ENCODE data around the gene GSTCD.
"Not testable (repeated sequence)": the region's sequence is repeated elsewhere in the genome, so short reads cannot be mapped to it uniquely, and the experiment has no call there.

GSTCD gene

DNA sequence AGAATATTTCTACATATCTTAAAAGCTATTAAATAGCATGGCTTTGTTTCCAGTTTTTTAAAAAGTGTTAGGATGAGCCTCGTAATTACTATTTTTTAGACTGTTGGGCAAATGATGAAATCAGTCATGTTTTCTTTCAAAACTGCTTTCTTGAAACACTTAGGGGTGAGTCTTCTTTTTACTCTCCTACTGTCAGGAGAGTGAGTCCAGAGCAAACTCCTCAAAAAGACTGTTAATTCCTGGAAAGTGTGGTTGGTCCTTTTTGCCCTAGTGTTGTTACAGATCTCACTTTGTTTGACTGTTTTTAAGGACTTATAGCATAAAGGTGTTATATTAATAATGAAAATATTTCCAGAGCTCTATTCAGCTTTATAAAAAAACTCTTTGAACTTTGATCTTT lies 6.3 kb downstream of the GSTCD start:
- 81 to 88% methylated on average over 1 of the region's 1 CpG for WGBS, 2 experiments
- Histone ChIP-seq H3K9me3 (ENCODE audit: control insufficient read depth, low read length) (no peaks in the 10 kb centered on the region), H3K27me3 (ENCODE audit: control insufficient read depth, insufficient read depth, low read length, poor library complexity, severe bottlenecking) (no peaks in the 10 kb centered on the region)

GRCh38 chr4:105715692-105716278 lies 7.2 kb downstream of the GSTCD start:
- 91 to 94% methylated on average over 4 of the region's 4 CpGs for WGBS, 2 experiments
- Histone ChIP-seq H3K4me3 (ENCODE audit: insufficient read depth, low read depth, low read length) (no peak overlapping the region), H3K27me3 (ENCODE audit: control insufficient read depth, insufficient read depth, low read length, poor library complexity, severe bottlenecking) (no peaks in the 10 kb centered on the region), H3K9me3 (ENCODE audit: control insufficient read depth, low read length) (no peaks in the 10 kb centered on the region), H3K27ac (ENCODE audit: insufficient read depth, low read depth, low read length, poor library complexity, severe bottlenecking) (no peak overlapping the region), H3K4me1 (ENCODE audit: control insufficient read depth, insufficient read depth, low read length) (no peaks in the 10 kb centered on the region), H3K36me3 (ENCODE audit: control insufficient read depth, insufficient read depth, low read length) (no peaks in the 10 kb centered on the region)

More for the DNA sequence above, 6.3 kb downstream of the GSTCD start:
- Histone ChIP-seq H3K27ac (ENCODE audit: insufficient read depth, low read depth, low read length, poor library complexity, severe bottlenecking) (no peak overlapping the region), H3K4me3 (ENCODE audit: insufficient read depth, low read depth, low read length) (no peak overlapping the region), H3K4me1 (ENCODE audit: control insufficient read depth, insufficient read depth, low read length) (no peaks in the 10 kb centered on the region), H3K36me3 (ENCODE audit: control insufficient read depth, insufficient read depth, low read length) (no peaks in the 10 kb centered on the region)

GRCh38 chr4:105719204-105719603 lies 10.6 kb downstream of the GSTCD start:
- no peaks in the 10 kb centered on the region for H3K4me1 ChIP-seq (ENCODE audit: control insufficient read depth, insufficient read depth, low read length)
- 90 to 93% methylated on average over 2 of the region's 2 CpGs for WGBS, 2 experiments
- H3K27ac ChIP-seq (ENCODE audit: insufficient read depth, low read depth, low read length, poor library complexity, severe bottlenecking), result no peak overlapping the region
- no peak overlapping the region for H3K4me3 ChIP-seq (ENCODE audit: insufficient read depth, low read depth, low read length)
- H3K9me3 ChIP-seq (ENCODE audit: control insufficient read depth, low read length), result no peaks in the 10 kb centered on the region
- no peaks in the 10 kb centered on the region for H3K27me3 ChIP-seq (ENCODE audit: control insufficient read depth, insufficient read depth, low read length, poor library complexity, severe bottlenecking)
- no peaks in the 10 kb centered on the region for H3K36me3 ChIP-seq (ENCODE audit: control insufficient read depth, insufficient read depth, low read length)

DNA sequence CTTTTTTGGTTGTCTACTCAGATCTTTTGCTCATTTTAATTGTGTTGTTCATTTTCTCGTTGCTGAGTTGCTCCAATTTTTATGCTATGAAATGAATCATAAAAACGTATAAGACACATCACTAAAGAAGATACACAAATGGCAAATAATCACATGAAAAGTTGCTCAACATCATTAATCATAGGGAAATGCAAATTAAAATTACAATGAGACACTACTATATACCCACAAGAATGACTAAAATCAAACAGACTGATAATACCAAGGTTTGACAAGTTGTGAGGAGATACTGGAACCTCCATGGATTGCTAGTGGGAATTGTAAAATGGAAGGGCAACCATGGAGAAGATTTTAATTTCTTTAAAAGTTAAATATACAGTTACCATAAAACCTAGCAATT lies 17.0 kb downstream of the GSTCD start:
- H3K4me3 ChIP-seq (ENCODE audit: insufficient read depth, low read depth, low read length), result no peak overlapping the region
- H3K36me3 ChIP-seq (ENCODE audit: control insufficient read depth, insufficient read depth, low read length), result no peaks in the 10 kb centered on the region
- WGBS, 2 experiments, result 96 to 100% methylated on average over 1 to 2 of the region's 2 CpGs
- no peak overlapping the region for H3K27ac ChIP-seq (ENCODE audit: insufficient read depth, low read depth, low read length, poor library complexity, severe bottlenecking)
- H3K27me3 ChIP-seq (ENCODE audit: control insufficient read depth, insufficient read depth, low read length, poor library complexity, severe bottlenecking), result no peaks in the 10 kb centered on the region
- H3K4me1 ChIP-seq (ENCODE audit: control insufficient read depth, insufficient read depth, low read length), result no peaks in the 10 kb centered on the region
- no peaks in the 10 kb centered on the region for H3K9me3 ChIP-seq (ENCODE audit: control insufficient read depth, low read length)

DNA sequence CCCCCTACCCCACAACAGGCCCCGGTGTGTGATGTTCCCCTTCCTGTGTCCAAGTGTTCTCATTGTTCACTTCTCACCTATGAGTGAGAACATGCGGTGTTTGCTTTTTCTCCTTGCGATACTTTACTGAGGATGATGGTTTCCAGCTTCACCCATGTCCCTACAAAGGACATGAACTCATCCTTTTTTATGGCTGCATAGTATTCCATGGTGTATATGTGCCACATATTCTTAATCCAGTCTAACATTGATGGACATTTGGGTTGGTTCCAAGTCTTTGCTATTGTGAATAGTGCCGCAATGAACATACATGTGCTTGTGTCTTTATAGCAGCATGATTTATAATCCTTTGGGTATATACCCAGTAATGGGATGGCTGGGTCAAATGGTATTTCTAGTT lies 21.3 kb downstream of the GSTCD start:
- not testable (repeated sequence) for H3K4me3 ChIP-seq (ENCODE audit: insufficient read depth, low read depth, low read length)

GRCh38 chr4:105735217-105735616 lies 26.6 kb downstream of the GSTCD start:
- not testable (repeated sequence) for H3K27ac ChIP-seq (ENCODE audit: insufficient read depth, low read depth, low read length, poor library complexity, severe bottlenecking); H3K27me3 ChIP-seq (ENCODE audit: control insufficient read depth, insufficient read depth, low read length, poor library complexity, severe bottlenecking); H3K36me3 ChIP-seq (ENCODE audit: control insufficient read depth, insufficient read depth, low read length); H3K9me3 ChIP-seq (ENCODE audit: control insufficient read depth, low read length); H3K4me3 ChIP-seq (ENCODE audit: insufficient read depth, low read depth, low read length); H3K4me1 ChIP-seq (ENCODE audit: control insufficient read depth, insufficient read depth, low read length)
- 92 to 96% methylated on average over 10 of the region's 10 CpGs for WGBS, 2 experiments

More for the DNA sequence above, 21.3 kb downstream of the GSTCD start:
- H3K27me3 ChIP-seq (ENCODE audit: control insufficient read depth, insufficient read depth, low read length, poor library complexity, severe bottlenecking); H3K27ac ChIP-seq (ENCODE audit: insufficient read depth, low read depth, low read length, poor library complexity, severe bottlenecking); H3K9me3 ChIP-seq (ENCODE audit: control insufficient read depth, low read length); H3K36me3 ChIP-seq (ENCODE audit: control insufficient read depth, insufficient read depth, low read length); H3K4me1 ChIP-seq (ENCODE audit: control insufficient read depth, insufficient read depth, low read length): not testable (repeated sequence)
- 92 to 94% methylated on average over 4 of the region's 4 CpGs for WGBS, 2 experiments

- H3K27ac ChIP-seq (ENCODE audit: insufficient read depth, low read depth, low read length, poor library complexity, severe bottlenecking), result no peak overlapping the region
- WGBS, 2 experiments, result 90 to 100% methylated on average over 1 to 2 of the region's 2 CpGs
- no peak overlapping the region for H3K4me3 ChIP-seq (ENCODE audit: insufficient read depth, low read depth, low read length)
- no peaks in the 10 kb centered on the region for H3K9me3 ChIP-seq (ENCODE audit: control insufficient read depth, low read length)
- H3K4me1 ChIP-seq (ENCODE audit: control insufficient read depth, insufficient read depth, low read length), result no peaks in the 10 kb centered on the region
- H3K36me3 ChIP-seq (ENCODE audit: control insufficient read depth, insufficient read depth, low read length), result no peaks in the 10 kb centered on the region
- H3K27me3 ChIP-seq (ENCODE audit: control insufficient read depth, insufficient read depth, low read length, poor library complexity, severe bottlenecking), result no peaks in the 10 kb centered on the region
These were observed 33.0 kb downstream of the GSTCD start for GRCh38 chr4:105741548-105741947.

DNA sequence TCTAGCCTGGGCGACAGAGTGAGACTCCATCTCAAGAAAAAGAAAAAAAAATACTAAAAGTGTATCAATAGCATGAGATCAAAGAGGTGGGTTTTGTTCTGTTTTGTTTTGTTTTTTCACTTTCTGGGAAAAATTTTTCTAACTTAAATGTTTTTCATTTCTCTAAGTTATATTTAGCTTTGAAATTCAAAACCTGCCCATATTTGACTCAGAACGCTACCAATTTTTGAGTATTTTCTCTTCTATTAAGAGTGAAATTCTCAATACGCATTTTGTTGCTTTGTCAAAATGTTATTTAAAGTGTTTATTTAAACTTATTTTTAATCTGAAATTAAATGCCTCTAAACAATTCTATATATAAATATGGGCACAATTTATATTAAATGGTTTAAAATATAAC lies 39.6 kb downstream of the GSTCD start:
- 95 to 100% methylated on average over 1 to 2 of the region's 3 CpGs for WGBS, 2 experiments
- H3K9me3 ChIP-seq (ENCODE audit: control insufficient read depth, low read length), result no peaks in the 10 kb centered on the region
- no peaks in the 10 kb centered on the region for H3K4me1 ChIP-seq (ENCODE audit: control insufficient read depth, insufficient read depth, low read length)
- no peak overlapping the region for H3K4me3 ChIP-seq (ENCODE audit: insufficient read depth, low read depth, low read length)
- H3K36me3 ChIP-seq (ENCODE audit: control insufficient read depth, insufficient read depth, low read length), result no peaks in the 10 kb centered on the region
- no peak overlapping the region for H3K27ac ChIP-seq (ENCODE audit: insufficient read depth, low read depth, low read length, poor library complexity, severe bottlenecking)
- H3K27me3 ChIP-seq (ENCODE audit: control insufficient read depth, insufficient read depth, low read length, poor library complexity, severe bottlenecking), result no peaks in the 10 kb centered on the region

DNA sequence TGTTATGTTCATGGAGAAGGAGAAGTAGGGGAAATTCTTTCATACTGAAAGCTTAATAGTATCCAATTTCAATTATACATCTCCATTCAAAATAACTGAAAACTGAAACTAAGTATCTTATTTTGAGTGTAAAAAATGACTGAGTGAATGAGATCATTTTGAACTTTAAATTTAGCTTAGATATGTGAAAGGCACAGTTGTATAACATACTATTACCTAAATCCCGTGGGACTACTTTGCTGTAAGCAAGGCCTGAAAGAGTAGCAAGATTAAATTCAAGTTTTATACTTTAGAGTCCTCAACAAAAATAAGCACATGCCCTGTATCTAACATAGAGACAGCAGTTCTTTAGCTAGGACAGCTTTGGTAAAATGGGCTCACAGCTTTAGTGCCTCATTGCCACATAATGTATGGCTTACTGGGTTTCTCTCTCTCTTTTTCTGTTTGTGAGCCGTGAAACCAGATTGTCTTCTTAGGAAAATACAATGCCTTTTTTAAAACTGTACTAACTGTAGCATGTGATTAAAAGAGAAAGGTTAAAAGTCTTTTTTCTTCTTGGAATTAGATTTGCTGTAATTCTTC lies 43.2 kb downstream of the GSTCD start:
- Histone ChIP-seq H3K27ac (ENCODE audit: insufficient read depth, low read depth, low read length, poor library complexity, severe bottlenecking) (no peak overlapping the region), H3K4me3 (ENCODE audit: insufficient read depth, low read depth, low read length) (no peak overlapping the region), H3K9me3 (ENCODE audit: control insufficient read depth, low read length) (no peaks in the 10 kb centered on the region), H3K4me1 (ENCODE audit: control insufficient read depth, insufficient read depth, low read length) (no peaks in the 10 kb centered on the region), H3K27me3 (ENCODE audit: control insufficient read depth, insufficient read depth, low read length, poor library complexity, severe bottlenecking) (no peaks in the 10 kb centered on the region), H3K36me3 (ENCODE audit: control insufficient read depth, insufficient read depth, low read length) (no peaks in the 10 kb centered on the region)
- 43 to 83% methylated on average over 1 to 2 of the region's 2 CpGs for WGBS, 2 experiments

GRCh38 chr4:105753361-105753760 lies 44.8 kb downstream of the GSTCD start:
- Histone ChIP-seq H3K4me1 (ENCODE audit: control insufficient read depth, insufficient read depth, low read length) (no peaks in the 10 kb centered on the region), H3K4me3 (ENCODE audit: insufficient read depth, low read depth, low read length) (no peak overlapping the region), H3K27ac (ENCODE audit: insufficient read depth, low read depth, low read length, poor library complexity, severe bottlenecking) (no peak overlapping the region), H3K27me3 (ENCODE audit: control insufficient read depth, insufficient read depth, low read length, poor library complexity, severe bottlenecking) (no peaks in the 10 kb centered on the region), H3K36me3 (ENCODE audit: control insufficient read depth, insufficient read depth, low read length) (no peaks in the 10 kb centered on the region), H3K9me3 (ENCODE audit: control insufficient read depth, low read length) (no peaks in the 10 kb centered on the region)
- no CpG with 5 or more reads among the region's 1 CpG for WGBS, 2 experiments

- Histone ChIP-seq H3K4me1 (ENCODE audit: control insufficient read depth, insufficient read depth, low read length) (no peaks in the 10 kb centered on the region), H3K27ac (ENCODE audit: insufficient read depth, low read depth, low read length, poor library complexity, severe bottlenecking) (no peak overlapping the region), H3K4me3 (ENCODE audit: insufficient read depth, low read depth, low read length) (no peak overlapping the region), H3K9me3 (ENCODE audit: control insufficient read depth, low read length) (no peaks in the 10 kb centered on the region), H3K27me3 (ENCODE audit: control insufficient read depth, insufficient read depth, low read length, poor library complexity, severe bottlenecking) (no peaks in the 10 kb centered on the region), H3K36me3 (ENCODE audit: control insufficient read depth, insufficient read depth, low read length) (no peaks in the 10 kb centered on the region)
These were observed 46.8 kb downstream of the GSTCD start for GRCh38 chr4:105755375-105755774.

All from ectodermal cell (in vitro differentiated cells).